ENCODE data around the gene SMIM22.

DNA sequence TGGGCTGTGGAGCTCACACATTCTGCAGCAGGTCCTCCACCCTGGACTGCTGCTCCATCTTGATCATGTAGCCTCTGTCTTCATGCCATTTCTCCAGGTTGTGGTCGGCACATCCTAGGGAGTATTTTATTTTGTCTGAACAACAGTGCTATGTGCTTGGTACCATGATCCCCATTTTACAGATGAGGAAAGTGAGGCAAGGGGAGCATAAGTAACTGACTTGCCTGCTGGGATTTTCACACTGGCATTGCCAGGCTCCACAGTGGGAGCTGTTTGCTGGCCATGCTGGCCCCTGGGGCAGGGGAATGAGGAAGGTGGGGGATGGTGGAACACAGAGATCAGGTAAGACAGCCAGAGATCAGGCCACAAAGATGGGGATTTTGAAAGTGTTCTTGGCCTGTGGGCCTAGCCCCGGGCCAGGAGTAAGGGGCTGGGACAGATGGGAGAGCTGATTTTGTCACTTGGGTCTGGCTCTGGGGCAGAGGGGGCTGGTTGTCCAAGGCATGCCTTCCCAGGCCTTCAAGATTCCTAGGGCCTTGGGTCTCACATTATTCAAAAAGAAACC lies 18.9 kb upstream of the SMIM22 start:
- TF ChIP-seq, protein P1, sequence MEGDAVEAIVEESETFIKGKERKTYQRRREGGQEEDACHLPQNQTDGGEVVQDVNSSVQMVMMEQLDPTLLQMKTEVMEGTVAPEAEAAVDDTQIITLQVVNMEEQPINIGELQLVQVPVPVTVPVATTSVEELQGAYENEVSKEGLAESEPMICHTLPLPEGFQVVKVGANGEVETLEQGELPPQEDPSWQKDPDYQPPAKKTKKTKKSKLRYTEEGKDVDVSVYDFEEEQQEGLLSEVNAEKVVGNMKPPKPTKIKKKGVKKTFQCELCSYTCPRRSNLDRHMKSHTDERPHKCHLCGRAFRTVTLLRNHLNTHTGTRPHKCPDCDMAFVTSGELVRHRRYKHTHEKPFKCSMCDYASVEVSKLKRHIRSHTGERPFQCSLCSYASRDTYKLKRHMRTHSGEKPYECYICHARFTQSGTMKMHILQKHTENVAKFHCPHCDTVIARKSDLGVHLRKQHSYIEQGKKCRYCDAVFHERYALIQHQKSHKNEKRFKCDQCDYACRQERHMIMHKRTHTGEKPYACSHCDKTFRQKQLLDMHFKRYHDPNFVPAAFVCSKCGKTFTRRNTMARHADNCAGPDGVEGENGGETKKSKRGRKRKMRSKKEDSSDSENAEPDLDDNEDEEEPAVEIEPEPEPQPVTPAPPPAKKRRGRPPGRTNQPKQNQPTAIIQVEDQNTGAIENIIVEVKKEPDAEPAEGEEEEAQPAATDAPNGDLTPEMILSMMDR (IDR thresholded peaks at IDR 0.05 in 8 of 11, conservative IDR thresholded peaks at IDR 0.05 in 3 of 11), result no peak
- TF ChIP-seq POLR2AphosphoS5 (IDR thresholded peaks at IDR 0.05) (no peak), POLR2A (IDR thresholded peaks at IDR 0.05) (no peak)
